HG03060 (cell line): ENCODE measurements around the gene DKK3.

Source experiments
- ATAC-seq: cut with Tn5 transposase; IDR thresholded peaks from one replicate; pipeline ENCODE4 v1.9.1; 2021; ENCODE audit warnings: low read depth, moderate number of reproducible peaks; ENCODE audit not compliant: unreplicated experiment

Gene DKK3

DNA sequence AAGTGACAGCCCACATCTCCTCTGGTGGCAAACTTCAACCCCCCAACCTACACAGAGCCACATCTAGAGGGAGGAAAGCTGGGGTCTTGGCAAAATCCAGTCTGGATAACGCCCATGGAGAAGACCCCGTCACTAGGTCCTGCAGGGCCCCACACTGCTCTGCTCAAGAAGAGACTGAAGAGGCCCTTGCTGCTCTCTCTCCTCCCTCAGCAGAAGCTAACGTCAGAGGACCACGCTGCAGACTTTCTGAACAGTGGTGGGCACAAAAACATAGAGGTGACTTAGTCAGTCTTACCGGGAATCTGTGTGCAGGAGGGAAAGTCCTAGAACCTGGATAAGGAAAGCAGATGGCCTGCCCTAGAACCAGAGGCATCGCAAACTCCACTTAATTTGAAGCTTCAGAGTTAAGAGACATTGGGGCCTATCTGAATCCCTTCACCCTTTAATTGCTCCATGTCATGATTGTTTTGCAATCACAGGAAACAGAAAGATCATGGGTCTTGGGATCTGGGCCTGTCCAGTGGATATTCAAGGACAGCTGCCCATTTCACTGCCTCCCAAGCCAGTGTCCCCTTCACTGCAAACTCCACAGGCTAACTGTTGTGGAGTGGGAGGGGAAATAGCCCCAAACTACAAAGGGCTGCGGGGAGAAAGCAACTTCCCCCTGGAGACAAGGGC is 1.7 kb downstream of the DKK3 start:
- no peak for ATAC-seq

DNA sequence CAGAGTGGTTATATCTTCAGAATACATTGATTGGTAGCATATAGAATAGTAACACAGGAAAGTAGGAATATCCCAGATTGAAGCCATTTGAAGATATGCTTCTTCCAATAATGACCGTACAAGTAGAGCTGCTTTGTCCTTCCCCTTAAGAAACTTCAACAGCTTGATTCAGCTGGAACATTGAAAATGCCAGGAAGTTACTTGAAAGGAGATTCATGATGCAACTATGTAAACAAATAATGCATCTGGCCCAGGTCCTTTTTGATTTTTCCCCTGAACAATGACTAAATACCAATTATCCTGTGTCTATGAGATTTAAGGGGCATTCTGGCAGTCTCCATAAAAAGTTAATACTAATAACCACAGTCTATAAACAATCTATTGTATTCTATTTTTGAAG is 3.0 kb downstream of the DKK3 start:
- ATAC-seq, result no peak

DNA sequence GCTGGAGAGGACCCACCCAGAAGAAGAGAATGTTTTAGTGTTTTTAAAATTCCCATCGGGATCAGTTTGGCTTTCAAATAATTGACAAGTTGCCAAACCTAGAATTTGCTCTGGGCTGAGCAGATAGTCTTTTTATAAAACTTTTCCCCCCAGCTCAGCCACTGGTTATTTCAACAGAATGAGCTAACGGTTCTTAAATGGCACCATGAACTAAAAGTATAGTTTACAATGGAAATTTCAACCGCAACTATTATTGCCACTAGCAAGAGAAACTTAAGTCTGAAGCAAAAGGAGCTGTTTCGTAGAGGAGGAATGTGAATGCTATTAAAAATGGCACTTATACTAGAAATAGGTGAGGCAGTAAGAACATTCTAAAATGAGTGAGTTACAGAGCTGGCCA is 3.4 kb downstream of the DKK3 start:
- ATAC-seq, result no peak

DNA sequence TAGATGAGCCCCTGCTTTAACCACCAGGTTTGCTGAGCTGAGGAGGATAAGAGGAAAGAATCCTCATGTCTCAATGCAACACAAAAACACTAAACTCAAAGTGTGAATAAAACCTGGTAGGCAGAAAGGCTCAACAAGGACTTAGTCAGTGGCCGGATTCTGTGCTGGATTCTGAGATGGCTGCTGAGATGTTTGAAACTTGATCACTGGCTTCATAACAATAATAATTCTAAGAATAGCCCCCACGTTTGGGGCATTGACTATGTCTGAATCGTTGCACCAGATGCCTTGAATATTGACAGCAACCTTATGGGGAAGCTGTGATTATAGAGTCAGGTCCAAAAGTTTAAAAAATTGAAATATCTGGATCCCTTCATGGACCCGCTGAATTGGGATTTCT is 4.6 kb downstream of the DKK3 start:
- no peak for ATAC-seq

DNA sequence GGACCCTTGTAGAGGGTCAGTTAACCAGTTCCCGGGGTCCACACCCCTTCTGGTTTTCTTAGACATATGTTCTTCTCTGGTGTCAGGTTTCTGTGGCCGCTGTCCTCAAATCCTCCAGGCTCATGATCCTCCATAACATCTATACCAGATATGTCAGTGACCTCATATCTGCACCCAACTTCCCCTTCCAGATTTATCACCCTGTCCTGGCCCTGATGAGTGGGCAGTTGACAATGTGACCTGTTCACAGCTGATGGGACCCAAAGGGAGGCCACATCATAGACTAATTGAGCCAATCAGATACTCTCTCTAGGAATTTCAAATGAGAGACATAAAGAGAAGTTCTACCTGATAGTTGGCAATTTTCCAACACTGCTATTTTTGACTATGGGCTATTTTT is 5.1 kb downstream of the DKK3 start:
- ATAC-seq, result no peak

DNA sequence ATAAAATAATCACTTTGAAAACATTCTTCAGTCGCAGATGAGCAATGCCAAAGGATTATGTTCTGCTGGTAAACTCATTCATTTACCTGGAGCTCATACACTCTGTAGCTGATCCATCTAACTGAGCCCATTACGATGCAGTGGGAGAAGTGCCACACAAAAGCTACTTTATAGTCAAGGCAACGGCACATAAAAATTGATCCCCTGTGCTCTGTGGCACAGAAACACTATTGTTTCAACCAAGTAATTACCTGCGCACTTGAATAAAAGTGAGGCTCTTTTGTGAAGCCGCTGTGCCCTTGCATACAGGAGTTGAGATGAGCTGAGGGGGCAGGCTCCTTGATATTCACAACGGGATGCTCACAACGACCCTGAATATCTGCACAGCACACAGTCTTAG is 7.2 kb downstream of the DKK3 start:
- ATAC-seq, result no peak

DNA sequence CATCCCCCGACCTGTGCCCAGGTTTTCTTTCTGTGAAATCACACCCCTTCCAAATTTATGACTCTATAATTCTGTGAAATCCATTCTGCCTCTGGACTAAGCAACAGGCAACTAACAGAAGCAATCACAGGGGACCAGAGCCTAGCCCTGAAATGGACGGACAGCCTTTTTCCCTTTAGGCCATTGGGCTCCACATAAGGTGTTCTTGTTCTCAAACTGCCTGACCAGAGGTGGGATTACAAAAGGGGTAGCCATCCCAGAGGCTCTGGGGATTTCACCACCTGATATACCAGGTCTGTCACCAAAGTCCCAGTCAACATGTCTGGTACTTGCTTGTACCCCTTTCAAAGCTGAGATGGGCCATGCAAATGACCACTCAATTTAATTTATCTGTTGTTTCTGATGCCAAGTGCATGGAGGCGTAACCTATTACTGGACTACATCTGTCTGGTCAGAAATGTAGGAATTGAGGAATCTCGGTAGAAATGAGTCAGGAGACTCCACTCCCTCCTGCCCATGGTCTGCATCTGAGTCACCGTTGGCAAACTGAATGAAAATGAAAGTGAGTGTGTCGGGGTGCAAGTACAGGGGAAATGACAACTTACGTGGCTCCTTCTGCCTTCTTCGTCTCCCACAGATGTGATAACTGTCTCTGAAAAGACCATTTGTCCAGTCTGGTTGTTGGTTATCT is 10.2 kb downstream of the DKK3 start:
- ATAC-seq, result no peak

DNA sequence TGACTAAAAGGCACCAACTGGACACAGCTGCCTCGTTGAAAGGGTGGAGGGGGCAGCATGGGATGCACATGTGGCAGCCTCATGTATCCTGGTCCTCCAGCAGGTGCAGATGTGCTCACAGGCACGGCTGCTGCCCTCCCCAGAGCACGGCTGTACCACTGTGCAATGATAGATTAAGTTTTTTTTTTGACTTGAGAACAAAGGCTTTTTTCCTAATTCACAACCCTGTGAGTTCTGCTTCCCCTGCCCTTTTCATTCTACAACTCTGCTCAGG is 11.4 kb downstream of the DKK3 start:
- no peak for ATAC-seq

DNA sequence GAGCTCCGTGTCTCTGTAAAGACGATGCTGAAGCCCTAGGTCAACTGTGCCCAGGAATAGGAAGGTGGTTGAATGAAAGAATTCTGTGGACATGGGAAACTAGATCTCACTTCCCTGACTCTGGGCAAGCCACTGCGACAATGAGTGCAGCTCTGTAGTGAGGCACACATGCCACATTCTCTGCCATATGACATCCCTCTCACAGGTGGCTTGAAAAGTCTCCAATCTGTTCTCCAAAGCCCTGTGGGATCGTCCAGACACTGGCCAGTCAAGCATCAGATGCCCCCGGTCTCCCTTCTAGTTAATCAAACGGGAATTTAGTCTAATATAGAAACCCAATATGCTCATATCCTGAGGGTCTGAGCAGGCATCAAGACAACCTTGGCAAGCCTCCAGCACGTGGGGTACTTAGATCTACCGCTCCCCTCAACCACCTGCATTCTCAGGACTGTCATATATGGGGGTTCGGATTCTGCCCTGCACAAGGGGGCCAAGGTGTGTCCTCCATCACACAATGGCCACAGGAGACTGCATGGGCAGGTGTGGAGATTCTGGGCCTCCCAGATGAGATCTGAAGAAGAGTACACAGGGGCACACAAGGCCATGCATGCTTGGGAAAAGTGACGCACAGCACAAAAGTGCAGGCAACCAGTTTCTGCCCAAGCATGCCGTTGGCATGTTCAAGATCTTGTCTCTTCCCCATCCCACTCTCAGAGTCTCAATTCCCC is 11.9 kb downstream of the DKK3 start:
- ATAC-seq, result no peak

DNA sequence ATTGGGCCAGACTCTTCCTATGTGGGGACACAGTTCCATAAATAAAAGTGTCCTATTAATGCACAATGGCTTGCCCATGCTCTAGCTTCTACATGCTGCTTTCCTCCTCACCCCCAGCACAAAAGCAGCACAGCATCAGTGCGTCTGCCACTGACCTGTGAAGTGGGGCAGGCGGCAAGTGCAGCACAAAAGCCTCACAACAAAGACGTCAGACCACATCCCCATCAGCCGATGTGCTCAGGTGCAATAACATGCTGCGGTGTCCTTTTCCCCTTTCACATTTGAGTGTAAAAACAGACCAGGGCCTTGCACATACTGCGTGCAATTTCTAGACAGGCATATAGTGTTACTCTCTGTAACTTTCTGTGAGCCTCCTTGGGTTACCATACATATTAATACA is 12.8 kb downstream of the DKK3 start:
- no peak for ATAC-seq

DNA sequence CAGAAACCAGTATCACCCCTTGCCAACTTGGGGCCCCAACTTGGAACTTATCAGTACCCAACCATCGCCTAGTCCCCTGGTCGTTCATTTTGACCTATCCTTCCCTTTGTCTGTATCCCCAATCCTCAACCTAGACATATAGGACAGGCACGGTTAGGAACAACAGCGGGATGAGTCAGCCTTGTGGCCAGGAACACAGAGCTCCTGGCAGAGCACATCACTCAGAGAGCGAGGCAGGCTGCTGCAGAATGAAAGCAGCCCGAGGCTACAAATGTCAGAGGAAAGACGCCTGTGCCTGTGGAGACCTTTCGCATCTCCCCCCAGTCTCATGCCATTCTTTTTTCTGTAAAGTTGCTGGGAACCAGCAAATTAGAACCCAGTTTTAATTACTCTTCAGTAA is 14.6 kb downstream of the DKK3 start:
- ATAC-seq, result no peak

DNA sequence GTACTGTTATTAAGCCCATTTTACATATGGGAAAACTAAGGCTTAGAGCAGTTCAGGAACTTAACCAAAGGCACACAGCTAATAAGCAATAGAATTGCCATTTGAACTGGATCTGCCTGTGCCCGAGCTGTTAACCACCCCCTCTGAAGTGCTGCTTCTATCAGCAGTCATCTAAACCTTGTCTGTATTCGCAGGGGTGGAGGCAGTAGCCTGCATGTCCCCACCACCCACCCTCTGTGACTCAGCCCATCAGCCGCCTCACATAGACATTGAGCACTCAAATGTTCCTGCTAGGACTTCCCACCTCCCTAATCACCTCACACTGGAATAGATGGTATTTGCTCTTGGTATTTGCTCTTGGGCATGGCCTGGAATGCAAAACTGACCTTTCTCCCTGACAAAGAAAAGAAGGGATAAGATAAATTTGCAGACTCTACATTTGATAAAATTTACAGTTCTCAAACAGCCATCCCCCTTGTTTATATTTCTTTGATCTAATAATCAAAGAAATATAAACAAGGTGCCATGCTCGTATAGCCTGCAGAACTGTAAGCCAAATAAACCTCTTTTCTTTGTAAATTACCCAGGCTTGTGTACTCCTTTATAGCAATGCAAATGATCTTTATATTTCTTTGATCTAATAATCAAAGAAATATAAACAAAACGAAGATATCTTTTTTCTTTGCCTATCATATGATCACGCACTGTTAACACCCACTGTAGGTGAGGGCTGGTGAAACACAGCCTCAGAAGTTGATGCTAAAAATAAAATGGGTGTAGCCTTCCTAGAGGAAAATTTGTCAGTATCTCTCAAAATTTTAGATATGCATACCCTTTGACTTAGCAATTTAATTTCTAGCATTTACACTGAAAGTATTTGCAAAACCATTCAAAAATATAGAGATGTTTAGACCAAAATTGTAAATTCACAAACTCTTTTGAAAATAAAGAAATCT is 15.9 kb downstream of the DKK3 start:
- ATAC-seq, result no peak

DNA sequence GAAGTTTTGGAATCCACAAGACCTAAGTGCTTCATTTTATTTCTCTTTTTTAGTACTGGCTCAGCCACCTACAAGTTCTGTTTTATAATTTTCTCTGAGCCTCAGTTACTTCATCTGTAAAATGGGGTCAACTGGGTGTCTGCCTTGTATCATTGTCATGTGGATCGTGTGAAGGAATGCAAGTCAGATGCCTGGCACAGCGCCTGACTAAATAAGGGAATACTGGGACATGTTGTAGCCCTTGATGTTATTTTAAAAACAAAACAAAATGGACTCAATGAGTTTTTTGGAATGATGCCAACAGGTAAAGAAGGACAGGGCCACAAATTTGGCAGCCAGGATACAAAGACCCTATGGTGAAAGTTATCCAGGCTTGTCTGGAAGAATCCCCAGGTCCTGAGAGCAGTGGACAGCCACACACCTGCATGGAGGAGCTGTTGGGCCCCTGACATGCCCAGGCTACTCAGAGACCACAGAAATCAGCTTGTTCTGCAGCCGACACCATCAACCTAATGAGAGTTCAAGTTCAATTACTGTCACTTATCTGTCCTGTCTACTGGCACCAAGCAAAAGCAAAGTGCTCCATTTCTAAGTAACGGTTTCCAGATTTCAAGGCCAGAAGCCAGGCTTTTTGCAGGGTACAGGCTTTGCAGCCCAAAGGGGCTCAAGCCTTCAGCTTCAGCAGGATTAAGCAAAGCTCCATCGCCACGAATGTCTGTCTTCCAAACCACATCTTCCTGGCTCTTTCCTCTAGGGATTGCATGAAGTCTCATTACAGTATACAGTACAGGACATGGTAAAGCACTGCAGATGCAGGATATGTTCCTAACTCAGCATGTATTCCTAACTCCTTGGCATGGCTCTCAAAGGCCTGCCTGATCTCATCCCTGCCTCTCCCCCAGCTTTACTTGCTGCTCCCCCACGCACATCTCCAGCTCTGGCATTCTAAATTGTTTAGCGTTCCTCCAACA is 18.4 kb downstream of the DKK3 start:
- ATAC-seq, result no peak

DNA sequence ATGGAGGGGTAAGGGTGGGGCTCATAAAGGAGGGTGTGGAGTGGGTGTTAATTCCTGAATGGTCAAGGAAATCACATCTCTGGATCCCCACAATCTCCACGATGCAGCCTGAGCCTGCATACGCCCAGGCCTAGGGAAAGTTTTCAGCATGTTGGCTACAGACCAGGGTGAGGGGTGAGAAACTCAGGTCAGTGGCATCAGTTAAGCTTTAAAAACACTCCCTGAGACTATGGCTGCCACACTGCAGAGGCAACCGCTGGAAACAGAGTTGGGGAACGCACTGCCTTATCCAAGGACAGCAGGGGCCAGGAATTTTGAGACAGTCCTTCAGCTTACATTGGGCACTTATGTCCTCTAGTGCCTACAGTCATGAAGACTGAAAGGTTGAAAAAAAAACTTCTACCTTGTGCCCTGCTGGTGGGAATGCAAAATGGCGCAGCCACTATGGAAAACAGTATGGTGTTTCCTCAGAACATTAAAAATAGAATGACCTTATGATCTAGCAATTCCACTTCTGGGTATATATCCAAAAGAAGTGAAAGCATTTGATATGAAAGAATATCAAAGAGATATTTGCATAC is 19.7 kb downstream of the DKK3 start:
- ATAC-seq, result no peak

DNA sequence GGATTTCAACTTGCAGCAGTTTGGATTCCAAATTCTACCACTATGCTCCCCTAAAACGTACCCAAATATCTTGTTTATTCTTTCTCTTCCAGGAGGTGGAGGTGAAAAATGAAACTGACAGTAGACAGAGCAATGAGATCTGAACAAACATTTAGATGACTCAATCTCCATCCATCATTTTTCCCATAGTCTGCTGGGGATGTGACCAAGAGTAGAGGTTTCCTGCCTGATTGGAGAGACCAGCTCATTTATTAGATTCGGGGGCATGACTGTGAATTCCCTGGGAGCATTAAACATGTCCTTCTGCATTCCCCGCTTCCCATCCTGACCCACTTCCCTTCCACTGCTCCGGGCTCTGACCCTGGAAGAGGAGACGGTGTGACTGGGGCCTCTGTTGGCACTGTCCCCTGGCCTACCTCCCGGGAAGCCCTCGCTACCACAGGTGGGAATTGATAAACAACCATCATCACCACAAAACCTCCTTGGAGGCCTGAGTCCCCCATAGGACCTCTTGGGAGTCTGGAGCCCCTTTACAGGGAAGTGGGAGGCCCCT is 20.3 kb downstream of the DKK3 start:
- no peak for ATAC-seq

DNA sequence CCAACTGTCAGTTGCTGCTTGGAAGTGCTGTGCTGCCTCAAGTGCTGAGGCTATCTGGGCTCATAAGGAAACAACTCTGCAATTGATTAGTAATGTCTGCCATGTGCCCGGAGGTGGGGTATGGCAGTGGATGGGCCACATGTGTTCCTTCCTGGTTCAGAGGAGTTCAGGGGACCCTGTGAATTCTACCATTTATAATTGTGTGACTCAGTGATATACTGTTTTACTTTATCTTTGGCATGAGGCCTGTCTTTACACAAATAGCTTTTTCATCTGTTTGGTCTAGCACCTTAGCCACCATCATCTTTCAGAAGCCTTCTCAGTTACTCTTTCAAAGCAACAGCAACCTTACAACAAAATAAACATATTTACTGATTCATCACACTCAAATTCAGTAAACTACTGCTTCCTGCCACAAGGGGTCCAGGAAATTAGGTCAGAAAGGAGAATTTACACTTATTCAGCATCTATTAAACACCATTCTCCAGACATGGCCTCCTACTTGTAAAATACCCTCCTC is 20.9 kb downstream of the DKK3 start:
- ATAC-seq, result no peak

DNA sequence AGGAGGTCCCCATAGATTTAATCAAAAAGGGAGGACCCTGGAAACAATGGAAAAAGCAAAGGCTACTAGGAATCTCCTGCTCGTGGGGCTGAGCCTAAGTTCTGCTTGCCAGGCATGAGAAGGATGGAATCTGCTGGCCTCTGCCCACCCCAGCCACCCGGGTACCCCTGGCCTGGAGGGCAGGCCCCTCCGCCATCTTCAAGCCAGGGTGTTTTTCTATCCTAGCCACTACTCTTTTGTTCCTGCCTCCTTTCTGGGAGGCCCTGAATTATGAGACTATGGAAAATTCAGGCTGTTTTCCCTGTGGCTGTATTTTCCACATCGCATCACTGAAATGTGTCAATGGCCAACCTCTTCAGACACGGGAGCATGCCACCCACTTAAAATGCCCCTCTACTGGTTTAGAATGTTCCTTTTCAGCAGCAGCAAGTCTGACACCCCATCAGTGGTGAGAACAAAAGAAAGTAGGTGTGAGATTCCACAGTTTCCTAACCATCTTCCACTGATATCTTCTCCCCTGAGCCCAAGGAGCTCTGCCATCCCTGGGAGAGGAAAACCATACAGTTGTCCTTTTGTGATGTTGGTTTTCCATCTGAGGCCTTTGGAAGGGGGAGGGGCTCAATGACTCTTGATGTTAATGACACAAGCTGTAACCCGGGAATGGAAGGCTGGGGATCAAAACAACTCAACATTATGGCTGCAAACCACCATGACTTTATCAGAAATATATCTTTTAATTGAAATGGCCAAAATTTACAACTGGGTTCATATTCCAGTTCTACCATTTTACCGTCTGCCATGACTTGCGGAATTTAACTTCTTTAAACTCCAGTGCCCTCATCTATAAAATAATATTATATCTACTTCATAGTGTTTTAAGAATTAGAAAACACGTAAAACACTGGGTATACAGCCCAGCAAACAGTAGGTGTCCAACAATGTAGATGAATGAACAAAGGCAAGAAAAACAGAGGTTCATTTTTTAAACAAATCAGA is 22.2 kb downstream of the DKK3 start:
- ATAC-seq, result no peak
